Esophagus muscularis mucosa (tissue), 4 donors: ENCODE measurements around the gene MCL1.

ENCODE experiments used
- CTCF ChIP-seq, 3 experiments: fragments of 200-600 bp in 2 of 3; fragments of 450-650 bp in 1 of 3; sonication (generic) in 2 of 3; IDR thresholded peaks; one replicate each; pipeline ENCODE4 v1.5.1; 2017 to 2019; ENCODE audit warnings: antibody characterized with exemption in 3 of 3, mild to moderate bottlenecking in 2 of 3, moderate library complexity in 1 of 3
- EP300 ChIP-seq: sonication (generic); formaldehyde crosslinking; IDR thresholded peaks from one replicate; pipeline ENCODE4 v1.6.1; 2017; ENCODE audit warnings: antibody characterized with exemption
- POLR2AphosphoS5 ChIP-seq, 2 donors: sonication (generic); formaldehyde crosslinking; IDR thresholded peaks; one replicate each; pipeline ENCODE4 v1.6.1; 2017; ENCODE audit warnings: antibody characterized with exemption in 2 of 2

- TF ChIP-seq CTCF (IDR thresholded peaks at IDR 0.05) (peak; percentile 26 to 44 (median 42)), POLR2AphosphoS5 (IDR thresholded peaks at IDR 0.05) (peak; percentile 53 to 59), EP300 (no peak)
Measured at GRCh38 chr1:150619576-150620509, 40.4 kb upstream of the MCL1 start.
